GM21390 (cell line): Measurements from ENCODE around the gene SMIM3.

Source experiments
- ATAC-seq: cut with Tn5 transposase; IDR thresholded peaks from one replicate; pipeline ENCODE4 v1.9.1; 2021; ENCODE audit not compliant: unreplicated experiment

The SMIM3 gene

GRCh38 chr5:150765011-150765798 lies 13.4 kb upstream of the SMIM3 start:
- ATAC-seq = no peak

- no peak for ATAC-seq
Measured at GRCh38 chr5:150765799-150766169, 12.8 kb upstream of the SMIM3 start.

DNA sequence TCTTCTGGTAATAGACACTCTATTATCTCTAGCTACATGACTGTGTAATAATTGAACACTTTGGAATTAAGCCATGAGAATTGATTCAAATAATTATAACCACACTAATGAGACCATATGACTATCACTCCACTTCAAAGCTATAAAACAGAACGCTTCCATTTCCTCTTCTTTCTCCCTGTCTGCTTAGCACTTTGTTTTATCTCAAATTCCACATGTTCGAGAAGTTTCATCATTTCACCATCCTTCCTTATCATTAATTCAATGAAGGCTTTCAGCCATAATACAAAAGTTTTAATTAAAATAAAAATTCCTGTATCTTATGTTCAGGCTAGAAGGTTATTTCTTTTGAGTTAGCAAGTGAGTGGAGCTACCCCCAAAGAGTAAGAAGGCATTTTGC lies 12.3 kb upstream of the SMIM3 start:
- ATAC-seq = no peak

- ATAC-seq = no peak
Measured at GRCh38 chr5:150771034-150771795, 7.3 kb upstream of the SMIM3 start.

- no peak for ATAC-seq
Measured at GRCh38 chr5:150774145-150774544, 4.4 kb upstream of the SMIM3 start.

DNA sequence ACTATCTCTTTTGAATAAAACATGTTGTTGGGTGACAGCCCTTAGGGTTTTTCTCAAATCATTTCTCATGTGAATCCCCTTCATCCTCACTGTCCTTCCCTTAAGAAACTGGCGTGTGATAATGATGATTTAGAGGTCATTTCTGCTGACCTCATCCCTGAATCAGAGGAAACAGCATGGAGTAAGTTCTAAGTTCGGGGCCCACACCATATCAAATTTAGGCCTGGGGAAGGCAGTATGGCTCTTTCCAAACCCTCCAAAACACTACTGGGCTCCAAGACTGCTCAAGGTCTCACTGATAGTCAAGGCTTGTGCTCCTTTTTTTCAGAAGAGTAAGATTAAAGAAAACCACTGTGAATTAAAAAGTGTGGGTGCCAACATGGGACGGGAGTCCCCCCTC lies 872 bp upstream of the SMIM3 start:
- ATAC-seq = no peak

DNA sequence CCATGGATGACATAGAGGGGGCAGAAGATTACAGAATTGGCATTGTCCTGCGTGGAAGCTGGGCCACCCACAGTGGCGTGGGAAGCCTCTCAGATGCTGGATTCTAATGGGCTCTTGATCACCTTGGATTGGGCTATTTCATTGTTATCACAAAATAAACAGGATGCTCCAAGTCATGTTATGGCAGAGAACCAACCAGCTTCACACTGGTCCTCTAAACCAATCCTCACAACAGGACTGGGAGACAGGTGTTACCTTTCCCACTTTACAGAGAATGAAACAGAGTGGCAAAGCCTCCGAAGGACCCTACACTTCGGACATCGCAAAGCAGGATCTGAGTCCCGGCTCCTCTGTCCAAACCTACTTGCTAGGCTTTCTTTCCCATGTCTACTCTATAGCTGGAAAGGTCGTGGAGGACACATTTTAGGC lies 455 bp upstream of the SMIM3 start:
- no peak for ATAC-seq

DNA sequence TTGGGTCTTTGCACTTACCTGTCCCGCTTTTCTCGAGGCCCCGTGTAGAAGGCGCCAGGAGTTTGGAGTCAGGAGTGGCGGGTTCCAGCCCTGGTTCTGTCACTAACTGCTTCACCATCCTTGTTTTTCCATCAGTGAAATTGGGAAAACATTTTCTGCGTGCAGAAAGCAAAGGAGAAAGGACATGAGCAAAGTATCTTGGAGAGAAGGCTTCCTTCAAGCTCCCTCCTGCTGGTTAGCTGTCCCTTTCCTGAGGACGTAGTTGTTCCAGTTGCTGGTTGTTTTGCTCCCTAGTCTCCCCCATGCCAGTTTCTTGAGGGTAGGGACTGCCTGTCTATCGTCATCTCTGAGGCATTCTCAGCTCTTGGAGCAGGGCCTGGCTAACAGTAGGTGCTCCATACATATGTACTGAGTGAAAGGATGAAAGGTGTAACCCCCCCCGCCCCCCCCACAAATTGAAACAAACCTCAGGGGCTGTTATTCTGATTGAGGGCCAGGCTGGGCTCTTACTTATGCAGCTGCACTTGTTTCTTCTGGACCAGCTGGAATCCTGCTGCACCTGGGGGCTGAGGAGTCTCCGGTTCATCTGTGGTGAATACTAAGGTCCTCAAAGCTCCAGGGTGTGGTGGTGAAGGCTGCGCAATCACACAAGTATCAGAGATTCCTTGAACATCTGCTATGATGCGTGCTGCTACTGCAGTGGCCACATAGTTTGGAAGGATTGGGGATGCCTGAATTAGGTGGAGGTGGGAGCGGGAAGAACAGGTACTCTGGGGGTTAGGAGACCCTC lies 1.0 kb downstream of the SMIM3 start:
- ATAC-seq = no peak

- peak; percentile 65 for ATAC-seq
Measured at GRCh38 chr5:150780187-150780692, 1.7 kb downstream of the SMIM3 start.

- ATAC-seq = no peak
Measured at GRCh38 chr5:150780816-150781221, 2.3 kb downstream of the SMIM3 start.

DNA sequence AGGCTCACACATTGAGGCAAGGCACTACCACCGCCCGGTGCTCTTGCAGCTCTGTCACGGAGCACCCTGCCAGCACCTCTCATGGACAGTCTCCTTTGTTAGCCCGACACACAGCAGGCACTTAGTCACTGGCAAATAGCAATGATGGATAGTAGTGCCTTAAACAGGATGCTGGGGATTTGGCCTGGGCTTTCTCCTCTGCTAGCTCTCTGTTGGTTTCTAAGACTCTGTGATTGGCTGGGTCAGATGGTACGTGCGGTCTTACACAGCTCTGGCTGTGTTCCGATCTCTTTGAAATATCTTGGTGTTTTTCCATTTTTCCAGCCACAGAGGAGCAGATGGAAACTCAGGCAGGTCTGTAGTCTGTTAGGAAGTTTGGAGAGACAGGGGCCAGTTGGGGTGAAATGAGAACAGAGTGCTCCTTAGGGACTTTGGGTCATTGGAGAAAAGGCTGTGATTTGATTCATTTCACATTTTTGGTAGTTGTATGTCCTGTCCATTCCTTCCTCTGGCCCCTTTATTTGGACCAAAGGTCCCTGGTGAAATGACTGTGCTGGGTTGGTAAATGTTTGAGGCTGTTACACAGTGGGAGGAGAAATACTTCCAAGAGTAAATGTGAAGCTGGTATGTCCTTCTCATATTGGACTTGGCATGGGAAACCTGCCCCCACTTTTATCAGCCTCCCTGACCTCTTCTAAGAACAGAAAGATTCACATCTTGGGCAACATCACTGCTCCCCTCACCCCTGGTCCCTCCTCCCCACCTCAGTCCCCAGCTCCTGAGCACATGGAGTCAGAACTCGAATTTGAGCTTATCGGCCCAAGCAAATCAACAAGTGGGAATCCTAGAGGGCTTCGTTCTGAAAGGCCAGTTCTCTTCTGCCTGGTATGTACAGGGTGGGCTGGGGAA lies 3.4 kb downstream of the SMIM3 start:
- ATAC-seq = no peak

- no peak for ATAC-seq
Measured at GRCh38 chr5:150782850-150783249, 4.3 kb downstream of the SMIM3 start.

GRCh38 chr5:150783422-150783928 lies 4.9 kb downstream of the SMIM3 start:
- ATAC-seq = peak; percentile 40

DNA sequence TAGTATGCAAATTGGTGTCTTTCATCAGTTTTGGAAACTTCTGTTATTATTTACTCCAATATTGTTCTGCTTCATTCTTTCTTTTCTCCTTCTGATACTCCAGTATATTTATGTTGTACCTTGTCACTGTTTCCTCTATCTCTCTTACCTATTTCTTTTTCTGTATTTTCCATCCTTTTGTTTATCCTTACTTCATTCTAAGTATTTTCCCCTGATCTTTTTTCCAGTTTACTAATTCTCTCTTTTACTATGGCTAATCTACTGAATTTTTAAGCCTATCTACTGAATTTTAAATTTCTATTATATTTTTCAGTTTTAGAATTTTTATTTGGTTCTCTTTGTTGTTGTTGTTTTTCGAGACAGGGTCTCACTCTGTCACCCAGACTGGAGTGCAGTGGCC lies 7.4 kb downstream of the SMIM3 start:
- ATAC-seq = no peak

- ATAC-seq = no peak
Measured at GRCh38 chr5:150786876-150787275, 8.3 kb downstream of the SMIM3 start.

DNA sequence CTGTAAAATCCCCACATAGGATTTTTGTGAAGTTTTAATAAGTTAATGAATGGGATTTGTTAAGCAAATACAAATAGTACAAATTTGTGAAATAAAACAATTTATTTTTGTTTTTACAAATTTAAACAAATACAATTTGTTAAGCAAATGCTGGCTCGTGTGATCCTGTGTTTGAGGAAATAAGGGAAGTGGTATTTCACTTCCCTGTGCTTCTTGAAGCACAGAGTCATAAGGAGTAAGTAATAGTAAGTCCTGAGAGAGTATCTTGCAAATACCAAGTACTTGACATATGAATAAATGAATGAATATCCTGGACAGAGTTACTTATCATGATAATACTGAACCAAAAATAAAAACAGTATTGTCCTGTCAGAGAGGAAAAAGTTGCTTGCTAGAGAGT lies 9.1 kb downstream of the SMIM3 start:
- no peak for ATAC-seq

DNA sequence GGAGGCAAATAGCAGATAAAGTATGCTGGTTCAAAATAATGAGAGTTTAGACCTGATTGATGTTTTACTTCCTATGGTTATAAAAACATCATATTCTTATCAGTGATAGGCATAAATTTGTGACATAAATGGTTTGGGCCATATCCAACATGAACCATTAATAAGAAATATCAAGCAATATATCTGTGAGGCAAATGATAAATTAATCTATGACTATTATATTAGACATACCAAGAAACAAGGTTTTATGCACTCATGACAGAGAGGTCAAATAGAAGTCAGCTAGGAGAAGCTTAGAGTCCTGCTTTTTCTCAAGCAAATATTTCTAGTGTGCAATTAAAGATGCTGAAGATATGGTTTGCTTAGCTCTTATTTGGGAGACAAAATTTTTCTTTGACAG lies 10.4 kb downstream of the SMIM3 start:
- ATAC-seq = no peak

DNA sequence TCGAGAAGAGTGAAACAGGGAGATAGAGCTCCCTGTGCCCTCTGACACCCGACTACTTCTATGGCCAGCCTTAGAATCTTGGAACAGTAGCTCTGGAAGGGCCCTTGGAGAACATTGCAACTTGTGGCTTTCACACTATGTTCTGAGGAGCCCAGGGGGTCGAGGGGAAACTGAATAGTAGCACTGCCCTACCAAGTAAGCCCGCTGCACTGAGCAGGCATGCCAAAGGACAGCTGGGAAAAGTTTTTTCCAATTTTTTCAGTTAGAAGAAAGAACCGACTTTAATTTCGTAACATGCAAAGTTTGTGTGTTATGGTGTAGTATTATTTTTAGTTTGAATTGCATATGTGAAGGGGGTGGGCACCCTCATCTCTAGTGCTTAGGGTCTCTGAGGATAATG lies 10.9 kb downstream of the SMIM3 start:
- ATAC-seq = no peak

- ATAC-seq = peak; percentile 95
Measured at GRCh38 chr5:150789943-150790611, 11.5 kb downstream of the SMIM3 start.

- ATAC-seq = no peak
Measured at GRCh38 chr5:150791536-150791935, 13.0 kb downstream of the SMIM3 start.
